ENCODE measurements around the gene ODR4. TPM values are rescaled to one million over a fixed set of nuclear protein-coding genes. Genes with fewer than 3 reads are reported as not detected.
A peak's percentile ranks its signal among the peaks of the same experiment; 100 is the strongest.
"Not testable (repeated sequence)": the region's sequence is repeated elsewhere in the genome, so short reads cannot be mapped to it uniquely, and the experiment has no call there.

Gene ODR4
- 10 to 100 TPM in 1 of 2 experiments, 1 to 10 TPM in 1; 10.0 to 10.8 TPM for total RNA-seq

GRCh38 chr1:186375152-186375928, at the start of gene ODR4, which contains the start of gene TPR:
Gene ODR4, plus strand, starts transcription at chr1:186375838. Its CDS starts 3,948 bp downstream, at chr1:186379786.
Gene TPR, minus strand, starts transcription at chr1:186375253. Its CDS starts 225 bp downstream, at chr1:186375028.
- Mint-ChIP-seq H3K36me3 (ENCODE audit: low read depth) (peaks cover 32% of the 10 kb centered on the region), H3K27me3 (no peaks in the 10 kb centered on the region), H3K4me1 (peaks cover 50% of the 10 kb centered on the region), H3K4me3 (peak within 1 kb of the TSS; percentile 94), H3K27ac (peak within 1 kb of the TSS; percentile 90), H3K9me3 (no peaks in the 10 kb centered on the region)
- ChIA-PET CTCF (interaction anchor here (0.6 to 2.4 kb wide), 50 partner anchors 9 to 1620 kb away, joined by 3 to 20 read pairs (median 5); partner anchors contain the start of genes EDEM3, SWT1 and TRMT1L), POLR2A (interaction anchor here (0.6 to 1.6 kb wide), 24 partner anchors 9 to 1621 kb away, joined by 3 to 10 read pairs (median 3); no protein-coding TSS in a partner anchor)
- DNase-seq = peak; percentile 96

GRCh38 chr1:186326009-186326408, 49.6 kb upstream of the ODR4 start:
- no peak for DNase-seq
- CTCF ChIA-PET = interaction anchor here (1.4 to 2.6 kb wide), 4 partner anchors 10 to 71 kb away, joined by 3 to 8 read pairs (median 5); partner anchors contain the start of genes ODR4 and TPR
- no peak overlapping the region for H3K27ac Mint-ChIP-seq
- no peaks in the 10 kb centered on the region for H3K9me3 Mint-ChIP-seq
- POLR2A ChIA-PET = interaction anchor here (0.6 to 1.4 kb wide), 2 partner anchors 9 to 27 kb away, joined by 3 read pairs; no protein-coding TSS in a partner anchor
- H3K27me3 Mint-ChIP-seq = no peaks in the 10 kb centered on the region
- peaks cover 60% of the 10 kb centered on the region for H3K36me3 Mint-ChIP-seq (ENCODE audit: low read depth)
- peaks cover 8% of the 10 kb centered on the region for H3K4me1 Mint-ChIP-seq
- no peak overlapping the region for H3K4me3 Mint-ChIP-seq

- Mint-ChIP-seq H3K27ac (no peak overlapping the region), H3K27me3 (no peaks in the 10 kb centered on the region), H3K4me1 (peaks cover 2% of the 10 kb centered on the region), H3K9me3 (no peaks in the 10 kb centered on the region), H3K36me3 (ENCODE audit: low read depth) (peaks cover 51% of the 10 kb centered on the region), H3K4me3 (no peak overlapping the region)
- CTCF ChIA-PET = no interaction called here
- POLR2A ChIA-PET = interaction anchor here (1.3 kb wide), 1 partner anchor 12 kb away, joined by 3 read pairs; no protein-coding TSS in a partner anchor
- no peak for DNase-seq
Measured at GRCh38 chr1:186327331-186327730, 48.3 kb upstream of the ODR4 start.

- Mint-ChIP-seq H3K36me3 (ENCODE audit: low read depth) (peaks cover 52% of the 10 kb centered on the region), H3K4me3 (no peak overlapping the region), H3K9me3 (no peaks in the 10 kb centered on the region), H3K27me3 (no peaks in the 10 kb centered on the region), H3K27ac (no peak overlapping the region), H3K4me1 (peaks cover 2% of the 10 kb centered on the region)
- DNase-seq = no peak
- ChIA-PET CTCF (interaction anchor here (0.6 to 2.3 kb wide), 9 partner anchors 9 to 44 kb away, joined by 3 to 8 read pairs (median 4); partner anchors contain the start of genes ODR4 and TPR), POLR2A (interaction anchor here (1.0 kb wide), 1 partner anchor 44 kb away, joined by 3 read pairs; the partner anchor contains the start of gene TPR)
Measured at GRCh38 chr1:186330758-186331157, 44.9 kb upstream of the ODR4 start.

- Mint-ChIP-seq H3K4me3 (no peak overlapping the region), H3K36me3 (ENCODE audit: low read depth) (peaks cover 59% of the 10 kb centered on the region), H3K27ac (no peak overlapping the region), H3K9me3 (no peaks in the 10 kb centered on the region), H3K27me3 (no peaks in the 10 kb centered on the region), H3K4me1 (no peaks in the 10 kb centered on the region)
- DNase-seq = no peak
- ChIA-PET POLR2A (no interaction called here), CTCF (interaction anchor here (2.8 kb wide), 1 partner anchor 37 kb away, joined by 8 read pairs; the partner anchor contains the start of gene TPR)
Measured at GRCh38 chr1:186337554-186337953, 38.1 kb upstream of the ODR4 start.

GRCh38 chr1:186340772-186341171, 34.9 kb upstream of the ODR4 start:
- Mint-ChIP-seq H3K27ac (no peak overlapping the region), H3K27me3 (no peaks in the 10 kb centered on the region), H3K4me1 (no peaks in the 10 kb centered on the region), H3K4me3 (no peak overlapping the region), H3K9me3 (no peaks in the 10 kb centered on the region), H3K36me3 (ENCODE audit: low read depth) (peaks cover 66% of the 10 kb centered on the region)
- DNase-seq = no peak
- POLR2A ChIA-PET = interaction anchor here (0.9 kb wide), 1 partner anchor 33 kb away, joined by 3 read pairs; no protein-coding TSS in a partner anchor
- CTCF ChIA-PET = interaction anchor here (0.6 kb wide), 1 partner anchor 66 kb away, joined by 4 read pairs; no protein-coding TSS in a partner anchor

GRCh38 chr1:186347837-186348691, 27.6 kb upstream of the ODR4 start:
- H3K9me3 Mint-ChIP-seq, CTCF ChIA-PET, DNase-seq, H3K4me1 Mint-ChIP-seq, H3K4me3 Mint-ChIP-seq, H3K27ac Mint-ChIP-seq, H3K27me3 Mint-ChIP-seq: not testable (repeated sequence)
- POLR2A ChIA-PET = interaction anchor here (1.1 kb wide), 1 partner anchor 8 kb away, joined by 3 read pairs; no protein-coding TSS in a partner anchor
- peaks cover 77% of the 10 kb centered on the region for H3K36me3 Mint-ChIP-seq (ENCODE audit: low read depth)

GRCh38 chr1:186374303-186375151, 1.1 kb upstream of the ODR4 start:
- H3K4me3 Mint-ChIP-seq = peak overlapping the region; percentile 94
- DNase-seq = peak; percentile 53
- no peaks in the 10 kb centered on the region for H3K9me3 Mint-ChIP-seq
- POLR2A ChIA-PET = interaction anchor here (0.6 to 1.6 kb wide), 23 partner anchors 8 to 1621 kb away, joined by 3 to 10 read pairs (median 3); no protein-coding TSS in a partner anchor
- CTCF ChIA-PET = interaction anchor here (0.6 to 2.4 kb wide), 50 partner anchors 8 to 1619 kb away, joined by 3 to 20 read pairs (median 5); partner anchors contain the start of genes EDEM3, SWT1 and TRMT1L
- peaks cover 34% of the 10 kb centered on the region for H3K36me3 Mint-ChIP-seq (ENCODE audit: low read depth)
- H3K27ac Mint-ChIP-seq = peak overlapping the region; percentile 90
- H3K4me1 Mint-ChIP-seq = peaks cover 50% of the 10 kb centered on the region
- no peaks in the 10 kb centered on the region for H3K27me3 Mint-ChIP-seq

GRCh38 chr1:186375929-186376319, 286 bp downstream of the ODR4 start:
- Mint-ChIP-seq H3K27me3 (no peaks in the 10 kb centered on the region), H3K36me3 (ENCODE audit: low read depth) (peaks cover 27% of the 10 kb centered on the region), H3K4me3 (peak overlapping the region; percentile 94), H3K27ac (peak overlapping the region; percentile 90), H3K9me3 (no peaks in the 10 kb centered on the region), H3K4me1 (peaks cover 47% of the 10 kb centered on the region)
- POLR2A ChIA-PET = interaction anchor here (0.9 to 1.6 kb wide), 8 partner anchors 9 to 697 kb away, joined by 3 to 10 read pairs (median 4); no protein-coding TSS in a partner anchor
- CTCF ChIA-PET = interaction anchor here (1.1 to 2.4 kb wide), 25 partner anchors 9 to 1219 kb away, joined by 3 to 20 read pairs (median 6); partner anchors contain the start of genes SWT1 and TRMT1L
- no peak for DNase-seq

GRCh38 chr1:186386725-186387383, 11.2 kb downstream of the ODR4 start:
- peaks cover 20% of the 10 kb centered on the region for H3K36me3 Mint-ChIP-seq (ENCODE audit: low read depth)
- H3K4me3 Mint-ChIP-seq = no peak overlapping the region
- H3K27ac Mint-ChIP-seq = no peak overlapping the region
- ChIA-PET CTCF (no interaction called here), POLR2A (interaction anchor here (1.3 kb wide), 1 partner anchor 9 kb away, joined by 4 read pairs; no protein-coding TSS in a partner anchor)
- H3K9me3 Mint-ChIP-seq = no peaks in the 10 kb centered on the region
- H3K4me1 Mint-ChIP-seq = peaks cover 4% of the 10 kb centered on the region
- H3K27me3 Mint-ChIP-seq = no peaks in the 10 kb centered on the region
- DNase-seq = no peak

- POLR2A ChIA-PET = no interaction called here
Measured at GRCh38 chr1:186390925-186391324, 15.3 kb downstream of the ODR4 start.

More at GRCh38 chr1:186390925-186391324, 15.3 kb downstream of the ODR4 start:
- H3K27me3 Mint-ChIP-seq = no peaks in the 10 kb centered on the region
- CTCF ChIA-PET = interaction anchor here (1.0 kb wide), 1 partner anchor 16 kb away, joined by 4 read pairs; the partner anchor contains the start of genes ODR4 and TPR
- peaks cover 6% of the 10 kb centered on the region for H3K4me1 Mint-ChIP-seq
- H3K4me3 Mint-ChIP-seq = no peak overlapping the region
- H3K9me3 Mint-ChIP-seq = no peaks in the 10 kb centered on the region
- peaks cover 23% of the 10 kb centered on the region for H3K36me3 Mint-ChIP-seq (ENCODE audit: low read depth)
- H3K27ac Mint-ChIP-seq = no peak overlapping the region
- no peak for DNase-seq

Data from activated CD4-positive, alpha-beta memory T cell treated with anti-CD3 and anti-CD28 coated beads, Interleukin-2, amount 10 ng/mL, durations not matched to agents 7 days and 5 days (primary cell).